22Rv1 (cell line): ENCODE measurements around the gene CD247.

ENCODE experiments used
- CTCF ChIP-seq: fragments of 450-650 bp; IDR thresholded peaks from 2 replicates; pipeline ENCODE4 v1.5.1; 2017; ENCODE audit warnings: mild to moderate bottlenecking
- ZFX ChIP-seq: fragments of 450-650 bp; IDR thresholded peaks from 2 replicates; pipeline ENCODE4 v1.6.1; 2017; ENCODE audit warnings: antibody characterized with exemption, borderline replicate concordance

GRCh38 chr1:167526667-167527383, 8.5 kb upstream of the CD247 start:
- no peak for TF ChIP-seq CTCF
- TF ChIP-seq ZFX: no peak
